GM08714 (cell line): ENCODE measurements around the gene VPS52.

Source experiments
- H3K4me3 ChIP-seq: fragments of 200-500 bp; sonication (Bioruptor generic); 2 replicates; pipeline ENCODE4 v1.5.1; 2014; ENCODE audit warnings: mild to moderate bottlenecking, low read length, inconsistent platforms
- ZNF274 ChIP-seq: IDR thresholded peaks from 2 replicates; pipeline ENCODE4 v1.6.1; 2012; ENCODE audit warnings: mild to moderate bottlenecking, low read depth, low read length

The VPS52 gene

GRCh38 chr6:33217681-33218080 is 54.0 kb downstream of the VPS52 start:
- no peak for TF ChIP-seq ZNF274

GRCh38 chr6:33217246-33217645 is 54.4 kb downstream of the VPS52 start:
- TF ChIP-seq ZNF274: no peak
- no peak overlapping the region for H3K4me3 ChIP-seq

More at GRCh38 chr6:33217681-33218080, 54.0 kb downstream of the VPS52 start:
- H3K4me3 ChIP-seq: no peak overlapping the region

DNA sequence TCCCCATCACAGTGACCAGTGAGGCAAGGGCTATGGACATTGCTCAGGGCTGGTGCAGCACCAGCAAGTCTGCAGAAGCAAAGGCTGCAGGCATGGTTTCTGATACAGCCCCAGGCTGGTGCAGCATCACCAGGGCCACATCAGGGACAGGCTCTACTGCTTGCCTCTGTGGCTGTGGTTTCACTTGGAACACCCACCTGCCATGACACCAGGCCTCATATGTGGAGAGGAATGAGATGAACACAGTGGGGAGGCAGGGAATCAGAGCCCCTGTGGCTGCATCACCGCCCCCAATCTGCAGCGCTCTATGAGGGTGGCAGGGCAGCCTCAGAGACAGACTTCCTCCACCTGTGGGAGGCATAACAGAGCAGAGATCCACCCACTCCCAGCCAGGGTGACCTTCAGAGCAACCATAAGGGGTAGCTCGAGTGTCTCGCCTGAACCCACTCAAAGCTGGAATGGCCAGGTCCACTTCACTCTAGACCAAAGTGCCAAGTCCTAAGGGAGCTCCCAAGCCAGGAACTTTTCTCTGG is 55.5 kb downstream of the VPS52 start:
- no peak for TF ChIP-seq ZNF274
- no peak overlapping the region for H3K4me3 ChIP-seq

- no peak overlapping the region for H3K4me3 ChIP-seq
- TF ChIP-seq ZNF274: no peak
Observed at GRCh38 chr6:33215271-33216116, 56.2 kb downstream of the VPS52 start.

DNA sequence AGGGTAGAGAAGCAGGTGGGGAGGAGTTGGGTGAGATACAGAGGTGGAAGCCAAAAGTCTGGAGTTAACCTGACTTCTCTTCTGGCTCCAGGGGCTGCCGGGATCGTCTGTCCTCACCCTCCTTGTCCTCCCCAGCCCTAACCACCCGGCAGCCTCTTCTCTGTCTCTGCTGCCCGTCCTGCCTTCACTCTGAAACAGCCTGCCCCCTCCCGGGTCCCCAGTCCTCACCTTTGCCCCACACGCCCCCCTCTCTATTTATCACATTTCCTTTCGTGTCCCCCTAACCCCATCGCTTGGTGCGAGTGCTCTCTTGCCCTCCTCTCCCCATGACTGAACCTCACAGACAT is 57.7 kb downstream of the VPS52 start:
- no peak for TF ChIP-seq ZNF274
- no peak overlapping the region for H3K4me3 ChIP-seq

- no peak for TF ChIP-seq ZNF274
- peak overlapping the region; percentile 1; the same call in 1 of the 2 replicates for H3K4me3 ChIP-seq
Observed at GRCh38 chr6:33213166-33213988, 58.3 kb downstream of the VPS52 start.

GRCh38 chr6:33212857-33213165 is 58.9 kb downstream of the VPS52 start:
- no peak overlapping the region; the same call in 1 of the 2 replicates for H3K4me3 ChIP-seq
- no peak for TF ChIP-seq ZNF274

- TF ChIP-seq ZNF274: no peak
- no peak overlapping the region for H3K4me3 ChIP-seq
Observed at GRCh38 chr6:33211666-33212422, 59.8 kb downstream of the VPS52 start.

- no peak overlapping the region for H3K4me3 ChIP-seq
- no peak for TF ChIP-seq ZNF274
Observed at GRCh38 chr6:33211136-33211535, 60.5 kb downstream of the VPS52 start.

- TF ChIP-seq ZNF274: no peak
- no peak overlapping the region for H3K4me3 ChIP-seq
Observed at GRCh38 chr6:33209856-33210255, 61.8 kb downstream of the VPS52 start.

DNA sequence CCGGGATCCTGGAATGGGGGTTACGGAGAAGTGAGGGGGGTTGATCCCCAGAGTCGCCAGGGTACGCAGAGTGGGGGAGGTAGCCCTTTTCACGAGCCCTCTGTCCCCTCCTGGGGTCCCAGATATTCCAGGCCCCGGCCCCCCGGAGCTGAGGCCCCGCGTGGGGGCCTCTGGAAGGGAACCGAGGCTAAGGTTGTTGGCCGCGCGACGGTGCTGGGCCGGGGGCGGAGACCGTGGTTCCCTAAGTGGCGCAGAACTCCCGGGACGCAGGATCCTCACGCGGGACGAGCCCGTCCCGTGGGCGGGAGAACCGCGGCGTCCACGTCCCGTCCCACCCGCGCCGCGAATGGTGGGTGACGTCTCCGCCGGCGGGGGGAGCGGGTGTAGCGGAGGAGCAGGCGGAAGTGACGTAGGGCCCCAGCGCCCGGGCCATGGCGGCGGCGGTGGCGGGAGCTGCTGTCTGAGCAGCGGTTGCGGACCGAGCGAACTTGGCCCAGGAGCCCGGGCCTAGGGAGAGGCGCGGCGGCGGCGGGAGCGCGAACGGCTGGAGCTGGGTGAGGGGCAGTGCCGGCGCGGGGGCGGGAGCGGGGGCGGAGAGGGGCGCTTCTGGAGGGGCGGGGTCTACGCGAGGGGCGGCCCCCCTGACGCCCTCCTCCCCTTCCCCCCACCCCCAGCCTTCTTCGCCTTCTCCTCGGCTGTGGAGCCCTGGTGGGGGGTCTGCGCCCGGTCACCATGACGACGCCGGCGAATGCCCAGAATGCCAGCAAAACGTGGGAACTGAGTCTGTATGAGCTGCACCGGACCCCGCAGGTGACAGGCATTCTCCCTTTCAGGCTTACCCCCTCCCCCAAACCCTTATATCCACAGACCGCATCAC is 63.3 kb downstream of the VPS52 start, which contains the start of gene RING1:
Gene RING1, plus strand, starts transcription at position 410 of the 877 bp plus-strand sequence. Its CDS starts 323 bp downstream, at position 733.
- no peak for TF ChIP-seq ZNF274
- H3K4me3 ChIP-seq: peak within 1 kb of the TSS; percentile 95

DNA sequence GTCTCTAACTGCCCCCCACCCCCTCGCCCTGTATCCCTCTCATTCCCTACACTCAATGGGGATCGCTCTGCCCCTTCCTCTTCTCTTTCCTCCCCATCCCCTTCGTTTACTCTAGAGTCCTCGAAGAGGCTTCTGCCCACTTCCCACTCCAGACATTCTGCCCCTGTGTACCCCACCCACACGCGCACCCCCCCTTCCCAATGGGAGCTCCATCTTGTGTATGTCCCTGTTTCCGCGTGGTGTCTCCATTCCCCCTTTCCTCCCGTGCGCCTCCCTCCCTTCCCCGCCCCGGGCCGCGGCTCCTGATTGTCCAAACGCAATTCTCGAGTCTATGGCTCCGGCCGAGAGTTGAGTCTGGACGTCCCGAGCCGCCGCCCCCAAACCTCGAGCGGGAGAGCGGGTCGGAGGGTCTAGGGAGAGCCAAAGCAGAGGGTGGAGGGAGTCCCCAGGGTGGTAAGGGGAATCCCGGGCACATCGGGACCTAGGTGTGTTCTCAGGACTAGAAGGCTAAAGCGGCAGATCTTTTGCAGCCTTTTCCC is 64.1 kb downstream of the VPS52 start:
- peak overlapping the region; percentile 95 for H3K4me3 ChIP-seq

GRCh38 chr6:33206864-33207551 is 64.7 kb downstream of the VPS52 start:
- TF ChIP-seq ZNF274: no peak
- peak overlapping the region; percentile 95; the same call in 1 of the 2 replicates for H3K4me3 ChIP-seq

More for the DNA sequence above, 64.1 kb downstream of the VPS52 start:
- TF ChIP-seq ZNF274: no peak
